Measurements from ENCODE around the gene NACAD.

GRCh38 chr7:45089341-45089891 is 647 bp upstream of the NACAD start:
- peak; percentile 34 for TF ChIP-seq EZH2 (IDR thresholded peaks at IDR 0.05; ENCODE audit: insufficient read depth, poor library complexity, severe bottlenecking)
- TF ChIP-seq EZH2phosphoT487 (IDR thresholded peaks at IDR 0.05; ENCODE audit: insufficient read depth, low read depth) = no peak

Measured in GM23248 (cell line).